NOMO-1 treated with dmso at 0.1 percent for 144 hours (cell line): ENCODE data around the gene LIN28B.

Source experiments
- DNase-seq: peaks from one replicate; lab custom pipeline; 2025; ENCODE audit not compliant: unreplicated experiment; lab: John Stamatoyannopoulos, UW

Gene LIN28B

DNA sequence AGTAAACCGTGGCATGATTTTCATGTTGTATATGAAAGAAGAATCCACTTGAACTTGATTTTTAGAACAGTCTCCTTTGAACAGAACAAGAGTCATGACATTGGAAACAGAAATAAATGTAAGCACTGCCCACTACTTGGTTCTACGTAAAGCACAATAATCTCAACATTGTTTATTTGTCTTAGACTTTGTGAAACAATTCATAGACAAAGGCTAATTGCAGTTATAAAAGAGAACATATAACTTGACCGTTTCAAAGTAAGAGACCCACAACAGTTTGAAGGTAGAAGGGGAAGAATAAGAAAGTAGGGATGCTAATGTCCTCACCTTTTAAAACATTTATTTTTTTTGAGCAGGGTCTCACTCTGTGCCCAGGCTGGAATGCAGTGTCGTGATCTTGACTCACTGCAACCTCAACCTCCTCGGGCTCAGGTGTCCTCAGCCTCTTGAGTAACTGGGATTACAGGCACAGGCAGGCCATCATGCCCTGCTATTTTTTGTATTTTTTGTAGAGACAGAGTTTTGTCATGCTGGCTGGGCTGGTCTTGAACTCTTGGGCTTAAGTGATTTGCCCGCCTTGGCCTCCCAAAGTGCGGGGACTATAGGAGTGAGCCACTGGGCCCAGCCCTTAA lies 151.8 kb downstream of the LIN28B start:
- no peak for DNase-seq

DNA sequence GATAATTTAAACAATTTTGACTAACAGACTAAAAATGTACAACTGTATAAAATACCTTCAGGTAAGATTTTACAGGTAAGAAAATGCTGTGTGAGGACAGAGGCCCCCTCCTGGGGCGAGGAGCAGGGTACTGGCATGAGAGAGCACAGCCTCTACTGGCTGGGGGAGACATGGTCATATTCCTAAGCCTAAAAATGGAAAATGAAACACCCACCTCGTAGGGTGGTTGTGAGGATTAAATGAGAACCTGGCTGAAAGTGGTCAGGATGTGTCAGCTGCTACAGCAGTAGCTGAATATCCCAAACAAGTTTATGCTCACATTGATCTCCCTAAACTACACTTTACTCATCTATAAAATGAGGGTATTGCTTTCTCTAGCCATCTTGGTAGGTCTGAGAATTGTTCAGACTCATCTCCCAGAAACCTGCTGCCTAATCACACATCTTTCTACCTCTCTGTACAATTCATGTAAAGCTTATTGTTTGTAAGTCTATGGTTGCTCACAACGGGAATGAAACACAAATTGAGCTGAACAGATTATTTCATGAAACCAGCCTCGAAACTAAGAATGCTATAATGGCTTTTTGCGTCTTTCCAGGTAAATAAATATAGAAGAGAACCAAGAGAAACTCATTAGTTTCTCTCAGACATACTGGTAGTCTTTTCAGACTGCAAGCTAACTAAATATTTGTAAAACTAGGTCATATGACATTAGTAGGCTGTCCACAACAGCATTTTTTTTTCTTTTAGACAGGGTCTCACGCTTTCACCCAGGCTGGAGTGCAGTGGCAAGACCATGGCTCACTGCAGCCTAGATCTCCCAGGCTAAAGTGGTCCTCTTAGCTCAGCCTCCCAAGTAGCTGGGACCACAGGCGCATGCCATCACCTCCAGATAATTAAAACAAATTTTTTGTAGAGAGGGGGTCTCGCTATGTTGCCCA lies 153.3 kb downstream of the LIN28B start:
- no peak for DNase-seq

- DNase-seq = no peak
Measured at GRCh38 chr6:105111105-105111504, 154.2 kb downstream of the LIN28B start.

- no peak for DNase-seq
Measured at GRCh38 chr6:105111871-105112270, 155.0 kb downstream of the LIN28B start.

GRCh38 chr6:105112577-105112976 lies 155.7 kb downstream of the LIN28B start:
- DNase-seq = no peak

DNA sequence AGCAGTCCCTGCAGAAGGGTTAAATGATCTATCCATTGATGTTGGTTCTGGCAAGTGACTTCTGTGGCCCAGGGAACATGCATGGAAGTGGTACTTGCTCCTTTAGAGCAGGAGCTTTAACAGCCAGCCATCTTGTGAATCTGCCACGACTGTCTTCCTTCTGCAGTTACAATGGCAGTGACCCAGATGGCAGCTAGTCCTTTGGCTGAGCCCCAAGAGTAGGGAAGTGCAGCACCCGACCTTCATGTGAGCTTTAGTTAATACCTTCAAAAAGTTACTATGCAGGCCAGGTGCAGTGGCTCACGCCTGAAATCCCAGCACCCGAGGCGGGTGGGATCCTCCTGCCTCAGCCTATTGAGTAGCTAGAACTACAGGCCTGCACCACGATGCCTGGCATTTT lies 156.5 kb downstream of the LIN28B start:
- DNase-seq = no peak

- DNase-seq = no peak
Measured at GRCh38 chr6:105116150-105116549, 159.2 kb downstream of the LIN28B start.

- DNase-seq = no peak
Measured at GRCh38 chr6:105120570-105120969, 163.7 kb downstream of the LIN28B start.

- no peak for DNase-seq
Measured at GRCh38 chr6:105121981-105122380, 165.1 kb downstream of the LIN28B start.

DNA sequence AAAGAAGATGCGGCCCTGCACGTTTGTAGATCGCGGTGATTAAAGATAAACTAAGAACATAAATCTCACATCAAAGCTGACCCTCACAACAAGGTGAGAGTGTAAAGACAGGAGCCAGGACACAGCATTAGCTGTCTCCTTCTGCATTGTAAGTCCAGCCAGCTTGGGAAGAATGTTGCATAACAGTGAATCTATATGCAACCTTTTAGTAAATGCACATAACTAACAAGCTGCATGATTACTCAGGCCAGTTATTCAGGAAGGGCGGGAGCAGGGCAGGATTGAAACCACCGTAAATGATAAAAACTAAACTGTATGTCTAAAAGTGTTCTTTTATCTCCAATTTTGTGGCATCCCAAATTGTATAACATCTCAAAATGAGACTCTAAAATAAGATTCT lies 165.8 kb downstream of the LIN28B start:
- no peak for DNase-seq
